ENCODE measurements around the gene PITX1.

Gene PITX1

GRCh38 chr5:135040333-135041144 is 6.5 kb upstream of the PITX1 start:
- no peak for DNase-seq

DNA sequence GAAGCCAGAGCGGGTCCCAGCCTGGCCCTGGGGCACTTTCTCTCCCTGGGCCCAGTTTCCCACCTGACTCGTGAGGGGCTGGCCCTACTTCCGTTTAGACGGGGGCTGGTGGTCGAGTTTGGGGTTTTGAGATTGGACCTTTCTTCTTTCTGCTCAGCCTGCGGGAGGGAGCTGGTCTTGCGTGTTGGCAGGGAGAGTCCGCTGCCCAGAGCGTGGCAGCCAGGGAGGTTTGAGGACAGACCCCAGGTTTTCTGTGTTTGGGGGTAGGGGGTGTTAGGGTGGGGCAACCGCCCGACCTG is 6.0 kb upstream of the PITX1 start:
- no peak for DNase-seq

GRCh38 chr5:135039271-135040033 is 5.4 kb upstream of the PITX1 start:
- no peak for DNase-seq

GRCh38 chr5:135038813-135039270 is 4.8 kb upstream of the PITX1 start:
- no peak for DNase-seq

DNA sequence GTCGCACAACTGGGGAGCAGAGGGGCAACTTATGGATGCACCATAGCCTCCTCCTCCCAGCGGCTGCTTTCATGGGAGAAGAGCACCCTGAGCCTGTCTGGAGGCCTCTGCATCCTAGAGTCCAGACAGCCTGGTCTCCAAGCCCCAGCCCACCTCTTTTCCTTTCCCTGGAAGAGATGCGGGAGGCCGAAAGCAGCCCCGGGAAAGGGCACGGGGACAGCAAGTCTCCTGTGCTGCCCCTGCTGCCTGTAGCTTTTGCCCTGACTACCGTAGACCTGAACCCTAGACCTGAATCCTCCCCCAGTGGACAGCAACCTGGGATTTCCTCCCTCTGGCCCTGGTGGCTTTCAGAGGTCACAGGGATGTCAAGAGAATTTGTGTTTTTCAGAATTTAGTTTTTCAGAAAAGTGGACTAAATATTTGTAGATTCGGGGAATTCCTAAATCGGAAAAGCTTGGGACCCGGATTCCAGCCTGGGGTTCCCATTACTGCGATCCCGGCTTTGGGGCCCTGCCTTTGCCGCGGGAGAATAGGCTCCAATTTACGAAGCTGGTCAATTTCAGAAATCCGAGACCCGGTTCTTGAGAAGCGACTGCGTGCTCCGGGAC is 4.3 kb upstream of the PITX1 start:
- DNase-seq = no peak

DNA sequence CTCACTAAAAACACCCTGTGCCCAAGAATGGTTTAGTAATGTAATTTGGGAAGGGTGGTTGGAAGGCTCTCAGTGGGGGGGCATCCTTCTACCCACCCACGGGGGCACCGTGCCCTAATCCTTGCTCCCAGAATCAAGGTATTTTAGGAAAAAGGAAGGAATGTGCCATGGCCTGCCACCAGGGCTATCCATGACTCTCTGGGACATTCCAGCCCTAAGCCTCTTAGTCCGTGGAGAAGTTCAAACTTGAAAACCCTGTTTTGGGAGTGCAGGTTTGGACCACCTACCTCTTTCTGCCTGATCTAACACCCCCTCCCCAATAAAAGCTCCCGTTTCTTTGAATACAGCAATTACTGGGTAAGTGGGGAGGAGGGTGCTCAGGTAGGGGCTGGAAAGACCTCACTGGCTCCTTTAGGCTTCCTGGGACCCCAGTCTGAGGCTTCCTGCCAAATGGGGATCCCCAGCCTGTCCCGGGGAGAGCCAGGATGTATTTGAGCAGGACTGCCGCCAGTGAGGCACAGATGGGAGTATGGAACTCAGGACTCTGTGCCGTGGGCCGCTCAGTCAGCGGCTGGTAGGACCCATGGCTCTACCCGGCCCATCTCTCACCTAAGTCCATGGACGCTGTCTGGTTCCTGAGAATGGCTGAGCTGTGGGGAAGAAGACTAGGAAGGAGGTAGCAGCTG is 3.6 kb upstream of the PITX1 start:
- no peak for DNase-seq

DNA sequence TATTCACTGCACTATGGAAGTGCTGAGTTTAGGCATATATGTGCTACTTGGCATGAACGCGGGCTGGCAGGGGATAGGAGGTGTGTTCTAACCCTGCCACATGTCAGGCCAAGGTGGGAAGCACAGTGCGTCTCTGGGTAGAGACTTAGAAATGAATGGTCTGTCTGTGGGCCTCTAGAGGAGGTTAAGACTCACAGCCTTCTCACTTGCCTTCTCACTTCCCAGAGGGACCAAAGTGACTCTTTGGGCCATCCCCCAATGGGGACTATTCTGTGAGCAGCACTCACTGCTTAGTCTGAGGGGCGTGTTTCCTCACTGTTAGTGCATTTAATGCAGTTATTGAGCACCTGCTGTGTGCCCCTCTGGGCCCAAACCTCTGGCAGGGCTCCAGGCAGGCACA is 2.4 kb upstream of the PITX1 start:
- DNase-seq = no peak

- no peak for DNase-seq
Observed at GRCh38 chr5:135035678-135036030, 1.6 kb upstream of the PITX1 start.

GRCh38 chr5:135034963-135035677 is 1.1 kb upstream of the PITX1 start:
- DNase-seq = no peak

DNA sequence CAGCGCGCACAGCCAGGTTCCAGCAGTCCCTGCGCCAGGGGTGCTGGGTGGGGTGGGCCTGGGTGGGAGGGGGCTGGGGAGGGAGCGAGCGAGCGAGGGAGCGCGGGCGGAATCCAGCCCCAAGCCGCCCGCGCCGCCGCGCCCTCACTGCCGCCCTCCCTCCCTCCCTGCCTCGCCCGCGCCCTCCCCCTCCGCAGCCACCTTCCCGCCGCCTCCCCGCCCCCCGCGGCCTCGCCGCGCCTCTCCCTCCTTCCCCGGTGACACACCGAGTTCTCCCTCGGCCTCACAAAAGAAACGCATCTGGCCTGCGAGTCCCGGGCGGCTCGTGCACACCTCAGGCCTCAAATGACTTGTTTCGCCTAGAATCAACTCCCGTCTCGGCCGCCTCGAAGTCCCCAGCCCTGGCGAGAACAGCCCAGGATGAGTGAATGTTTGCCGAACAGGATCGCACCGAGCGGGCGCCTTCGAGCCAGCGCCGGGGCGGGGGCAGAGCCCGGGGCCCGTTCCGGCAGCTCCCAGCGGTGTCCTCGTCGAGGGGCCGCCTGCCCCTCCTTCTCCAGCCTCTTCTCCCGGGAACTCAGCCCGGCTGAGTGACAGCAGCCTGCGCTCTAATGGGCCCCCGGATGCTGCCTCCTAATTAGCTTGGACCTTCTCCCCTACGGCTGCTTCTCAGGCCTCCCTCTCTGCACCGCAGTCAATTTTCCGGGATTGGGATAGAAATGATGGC is 371 bp upstream of the PITX1 start:
- peak; percentile 31 for DNase-seq

DNA sequence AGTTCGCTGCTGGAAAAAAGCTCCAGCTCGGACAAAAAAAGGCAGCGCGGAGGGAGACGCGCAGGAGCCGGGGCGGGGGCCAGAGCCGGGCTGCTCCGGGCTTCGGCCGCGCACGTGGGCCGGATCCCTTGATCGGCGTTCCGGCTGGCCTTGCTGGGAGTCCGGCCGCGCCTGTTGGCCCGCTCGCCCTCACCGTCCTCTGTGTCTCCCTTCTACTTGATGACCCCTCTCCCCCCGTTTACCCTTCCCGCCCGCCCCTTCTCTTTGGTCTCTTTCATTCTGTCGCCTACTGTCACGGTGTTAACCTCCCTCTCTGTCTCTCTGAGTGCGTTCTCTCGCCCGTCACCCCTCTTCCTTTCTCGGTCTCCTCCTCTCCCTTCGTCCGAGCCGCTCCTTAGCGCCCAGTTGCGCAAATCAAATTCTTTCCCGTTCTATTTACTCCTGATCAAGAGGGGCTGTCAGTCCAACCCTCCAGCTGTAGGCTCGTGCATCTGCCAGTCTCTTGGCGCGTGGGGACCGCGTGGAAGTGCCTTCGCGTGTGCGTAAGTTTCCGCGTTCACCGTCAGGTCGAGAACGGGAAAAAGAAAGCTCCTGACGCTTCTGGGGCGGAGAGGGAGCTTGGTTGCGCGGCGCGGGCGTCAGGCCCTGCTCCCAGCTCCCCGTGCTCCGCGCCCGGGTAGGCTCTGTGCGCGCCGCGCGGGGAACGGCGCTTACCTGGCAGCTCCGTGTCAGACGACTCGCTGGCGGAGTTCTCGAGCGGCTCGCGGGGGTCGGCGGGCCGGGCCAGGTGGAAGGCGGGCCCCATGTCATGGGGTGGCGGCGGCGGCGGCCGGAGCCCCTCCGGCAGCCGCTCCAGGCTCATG is 798 bp downstream of the PITX1 start:
- no peak for DNase-seq

GRCh38 chr5:135032695-135032998 is 1.4 kb downstream of the PITX1 start:
- no peak for DNase-seq

DNA sequence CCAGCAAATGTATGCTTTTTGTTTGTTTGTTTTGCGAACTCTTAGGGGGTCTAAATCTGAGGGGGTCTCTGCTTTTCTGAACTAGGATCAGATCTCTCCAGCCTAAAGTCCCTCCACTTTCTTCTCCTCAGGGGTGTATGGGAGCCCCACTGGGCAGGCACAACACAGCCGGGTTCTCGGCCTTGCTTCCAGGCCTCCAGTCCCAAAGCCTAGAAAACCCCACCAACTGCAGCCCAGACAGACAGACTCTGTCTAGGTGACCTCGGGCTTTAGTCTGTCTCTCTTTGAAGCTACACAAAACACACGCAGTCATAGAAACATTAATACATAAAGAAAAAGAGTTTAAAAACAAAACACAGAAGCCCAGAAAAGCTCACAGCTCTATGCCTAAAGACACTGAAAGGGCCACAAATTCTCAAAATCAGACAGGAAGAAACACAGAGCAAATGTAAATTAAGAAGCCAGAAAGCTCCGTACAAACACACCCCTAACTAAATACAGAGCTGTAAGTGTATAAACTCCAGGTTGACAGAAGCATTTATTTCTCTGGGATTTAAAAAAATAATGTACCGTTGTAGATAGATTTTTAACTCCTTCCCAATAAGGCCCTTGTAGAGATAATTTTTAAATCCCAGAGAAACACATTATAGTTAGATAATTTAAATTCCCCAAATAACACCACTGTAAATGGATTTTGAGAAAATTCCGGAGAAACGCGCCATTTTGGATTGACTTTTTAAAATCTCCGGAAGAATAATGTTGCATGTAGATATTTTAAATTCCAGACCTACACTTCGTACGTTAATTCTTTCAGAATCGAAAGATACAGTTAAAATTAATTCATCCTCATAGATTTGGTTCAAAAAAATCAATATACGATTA is 2.0 kb downstream of the PITX1 start:
- DNase-seq = no peak

GRCh38 chr5:135030956-135031812 is 2.8 kb downstream of the PITX1 start:
- DNase-seq = no peak

DNA sequence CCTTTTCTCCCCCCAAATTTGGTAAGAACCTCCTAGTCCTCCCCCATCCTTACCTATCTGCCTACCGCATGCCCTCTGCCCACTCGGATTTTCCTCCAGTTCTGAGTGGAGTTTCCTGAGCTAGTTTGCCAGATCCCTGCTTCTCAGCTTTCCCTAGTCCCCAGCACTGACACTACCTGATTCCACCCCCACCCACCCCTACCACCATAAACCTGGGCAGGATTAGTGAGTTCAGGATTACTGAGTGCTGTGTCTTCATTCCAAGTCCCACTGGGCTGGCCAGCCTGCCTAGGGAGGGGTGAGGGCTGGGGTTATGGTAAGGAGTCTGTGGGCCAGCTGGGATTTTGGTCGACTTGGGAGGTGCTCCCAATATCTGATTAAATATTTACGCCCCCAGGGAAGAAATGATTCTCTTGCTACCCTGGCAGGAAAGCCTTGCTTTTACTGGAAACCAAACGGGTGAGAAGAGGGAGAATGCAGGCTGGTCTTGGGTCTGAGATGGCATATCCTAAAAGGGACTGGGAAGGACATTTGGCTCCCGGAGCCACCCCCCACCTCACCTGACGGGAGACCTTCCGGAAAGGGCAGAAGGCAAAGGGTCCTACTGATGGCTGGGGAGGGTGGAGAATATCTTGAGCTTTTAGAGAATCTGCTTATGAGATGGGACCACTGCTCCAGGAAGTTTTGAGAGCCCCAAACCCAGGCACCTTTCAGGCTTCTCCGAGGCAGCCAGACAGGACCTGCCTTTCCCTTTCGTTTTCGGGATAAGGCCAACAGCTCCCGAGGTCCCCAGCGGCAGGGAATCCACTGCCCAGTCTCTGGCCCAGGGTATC is 3.7 kb downstream of the PITX1 start:
- no peak for DNase-seq

DNA sequence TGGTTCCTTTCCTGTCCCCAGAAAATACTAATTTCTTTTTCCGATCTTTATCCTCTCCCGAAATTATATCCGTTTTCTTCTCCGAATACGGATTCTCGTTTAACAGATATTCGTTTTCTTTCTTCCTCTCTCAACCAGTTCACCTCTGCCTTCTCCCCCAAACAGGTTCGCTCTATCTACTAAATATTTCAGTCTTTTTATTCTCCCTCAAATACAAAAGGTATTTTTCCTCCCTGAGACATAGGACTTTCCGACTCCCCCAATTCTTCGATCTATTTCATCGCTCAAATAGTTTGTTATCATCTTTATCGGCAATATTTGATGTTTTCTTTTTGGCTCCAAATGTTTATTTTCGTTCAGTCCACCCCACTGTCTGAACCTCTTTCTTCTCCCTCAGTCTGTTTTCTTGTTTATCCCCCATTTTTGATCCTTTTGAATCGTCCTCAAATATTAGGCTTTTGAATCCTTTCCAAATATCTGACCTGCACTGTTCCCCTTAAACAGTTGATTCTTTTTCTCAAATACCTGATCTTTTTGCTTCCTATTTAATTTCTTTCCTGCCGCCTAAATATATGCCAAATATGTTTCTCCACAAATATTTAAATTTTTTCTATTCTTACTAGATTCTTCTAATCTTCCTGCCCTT is 4.4 kb downstream of the PITX1 start:
- no peak for DNase-seq

DNA sequence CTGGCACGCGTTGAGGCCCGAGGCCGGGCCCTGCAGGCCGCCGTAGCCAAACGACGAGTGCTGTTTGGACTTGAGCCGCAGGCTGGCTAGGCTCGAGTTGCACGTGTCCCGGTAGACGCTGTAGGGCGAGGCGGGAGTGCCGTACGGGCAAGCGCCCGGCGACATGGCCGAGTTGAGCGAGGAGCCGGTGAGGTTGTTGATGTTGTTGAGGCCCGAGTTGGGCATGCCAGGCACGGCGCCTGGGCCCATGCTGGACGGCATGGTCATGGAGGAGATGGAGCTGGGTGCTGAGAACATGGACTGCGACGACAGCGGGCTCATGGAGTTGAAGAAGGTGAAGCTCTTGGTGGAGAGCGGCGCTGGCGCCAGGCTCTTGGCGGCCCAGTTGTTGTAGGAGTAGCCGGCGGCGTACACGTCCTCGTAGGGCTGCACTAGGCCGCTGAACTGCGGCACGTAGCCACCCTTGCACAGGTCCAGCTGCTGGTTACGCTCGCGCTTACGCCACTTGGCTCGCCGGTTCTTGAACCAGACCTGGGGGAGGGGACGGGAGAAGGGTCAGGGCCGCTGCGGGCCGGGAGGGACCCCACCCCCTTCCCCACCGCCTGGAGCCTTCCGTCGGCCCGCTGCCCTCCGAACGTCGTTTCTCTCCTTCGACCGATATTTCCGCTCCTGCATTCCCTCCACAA is 5.1 kb downstream of the PITX1 start:
- DNase-seq = no peak
